Brain microvascular endothelial cell (primary cell): ENCODE results near the gene NT5DC3.

ENCODE experiments used
- DNase-seq: peaks from one replicate; pipeline ENCODE4 v3.0.0-alpha.2; 2020
- H3K27ac ChIP-seq: fragments of 250-450 bp; sonication (Bioruptor Pico); 2 replicates; pipeline ENCODE4 v1.5.1; 2020; ENCODE audit warnings: mild to moderate bottlenecking, moderate library complexity
- H3K27me3 ChIP-seq: fragments of 250-450 bp; sonication (Bioruptor Pico); replicated peaks from 2 replicates; pipeline ENCODE4 v1.5.1; 2020; ENCODE audit warnings: mild to moderate bottlenecking
- H3K36me3 ChIP-seq: fragments of 250-450 bp; sonication (Bioruptor Pico); replicated peaks from 2 replicates; pipeline ENCODE4 v1.5.1; 2020; ENCODE audit warnings: mild to moderate bottlenecking
- H3K4me3 ChIP-seq: 2 replicates; pipeline ENCODE4 v1.5.1; 2011; ENCODE audit warnings: low read depth, mild to moderate bottlenecking, control low read depth, low read length, moderate library complexity
- CTCF ChIP-seq: IDR thresholded peaks from 2 replicates; pipeline ENCODE4 v1.5.1; 2011; ENCODE audit warnings: low read depth, mild to moderate bottlenecking, moderate library complexity, low read length, control low read depth, inconsistent platforms; ENCODE audit errors: missing control alignments
- in situ Hi-C: cut with HindIII; loops from 2 replicates; pipeline ENCODE4 v1.10.0; 2017; ENCODE audit warnings: low sequenced_read_pairs, low pct_ligation_motif_present

Gene NT5DC3

GRCh38 chr12:103854372-103854973 is 13.4 kb upstream of the NT5DC3 start:
- DNase-seq: no peak
- no peak overlapping the region for H3K4me3 ChIP-seq
- TF ChIP-seq CTCF: no peak
- H3K27me3 ChIP-seq: no peaks in the 10 kb centered on the region
- H3K27ac ChIP-seq: no peak overlapping the region
- in situ Hi-C loops: no loop called here
- H3K36me3 ChIP-seq: no peaks in the 10 kb centered on the region

- DNase-seq: peak; percentile 49
- TF ChIP-seq CTCF: no peak
- Histone ChIP-seq H3K27ac (no peak overlapping the region), H3K36me3 (no peaks in the 10 kb centered on the region), H3K27me3 (no peaks in the 10 kb centered on the region), H3K4me3 (no peak overlapping the region)
- in situ Hi-C loops: no loop called here
Observed at GRCh38 chr12:103852498-103852997, 11.5 kb upstream of the NT5DC3 start.

GRCh38 chr12:103851127-103851526 is 10.1 kb upstream of the NT5DC3 start:
- DNase-seq: no peak
- in situ Hi-C loops: no loop called here
- no peak for TF ChIP-seq CTCF
- Histone ChIP-seq H3K27me3 (no peaks in the 10 kb centered on the region), H3K4me3 (no peak overlapping the region), H3K27ac (peak overlapping the region; percentile 4), H3K36me3 (no peaks in the 10 kb centered on the region)

- Histone ChIP-seq H3K27ac (no peak overlapping the region), H3K36me3 (no peaks in the 10 kb centered on the region), H3K4me3 (no peak overlapping the region), H3K27me3 (no peaks in the 10 kb centered on the region)
- DNase-seq: no peak
- no peak for TF ChIP-seq CTCF
- in situ Hi-C loops: no loop called here
Observed at GRCh38 chr12:103850429-103850828, 9.4 kb upstream of the NT5DC3 start.

GRCh38 chr12:103848917-103849491 is 8.0 kb upstream of the NT5DC3 start:
- Histone ChIP-seq H3K36me3 (no peaks in the 10 kb centered on the region), H3K4me3 (no peak overlapping the region), H3K27ac (no peak overlapping the region), H3K27me3 (no peaks in the 10 kb centered on the region)
- DNase-seq: no peak
- TF ChIP-seq CTCF: no peak
- in situ Hi-C loops: no loop called here

GRCh38 chr12:103848143-103848542 is 7.1 kb upstream of the NT5DC3 start:
- TF ChIP-seq CTCF: no peak
- Histone ChIP-seq H3K4me3 (no peak overlapping the region), H3K27ac (no peak overlapping the region), H3K36me3 (no peaks in the 10 kb centered on the region), H3K27me3 (no peaks in the 10 kb centered on the region)
- in situ Hi-C loops: no loop called here
- no peak for DNase-seq
